ENCODE measurements around the gene GFI1.

GRCh38 chr1:92464588-92465255 is 22.0 kb downstream of the GFI1 start:
- TF ChIP-seq CTCF (IDR thresholded peaks at IDR 0.05) (no peak), POLR2A (IDR thresholded peaks at IDR 0.05) (no peak)

All from ovary (tissue), 3 donors.